Neural progenitor cell (in vitro differentiated cells): ENCODE results near the gene DNAJB14. TPM values are rescaled to one million over a fixed set of nuclear protein-coding genes. Genes with fewer than 3 reads are reported as not detected.

Experiments
- DNase-seq: peaks from one replicate; pipeline ENCODE4 v3.0.0-alpha.2; 2016; ENCODE audit warnings: low spot score
- H2AFZ ChIP-seq: fragments of 200-600 bp; sonication (generic); replicated peaks from 2 replicates; pipeline ENCODE4 v1.6.1; 2016; ENCODE audit warnings: antibody characterized with exemption
- H3F3A ChIP-seq: fragments of 200-600 bp; sonication (generic); 2 replicates; pipeline ENCODE4 v1.6.1; 2016; ENCODE audit warnings: antibody characterized with exemption, low read depth
- H3K27ac ChIP-seq: fragments of 200-600 bp; sonication (generic); 2 replicates; pipeline ENCODE4 v1.5.1; 2016; ENCODE audit warnings: mild to moderate bottlenecking
- H3K27me3 ChIP-seq: fragments of 200-600 bp; sonication (generic); 2 replicates; pipeline ENCODE4 v1.6.1; 2016; ENCODE audit warnings: mild to moderate bottlenecking, moderate library complexity
- H3K36me3 ChIP-seq: fragments of 200-600 bp; sonication (generic); 2 replicates; pipeline ENCODE4 v1.5.1; 2016
- H3K4me1 ChIP-seq: fragments of 200-600 bp; sonication (generic); 2 replicates; pipeline ENCODE4 v1.6.1; 2016; ENCODE audit warnings: mixed run types
- H3K4me2 ChIP-seq: fragments of 200-600 bp; sonication (generic); 2 replicates; pipeline ENCODE4 v1.6.1; 2016
- H3K4me3 ChIP-seq: fragments of 200-600 bp; sonication (generic); 2 replicates; pipeline ENCODE4 v1.5.1; 2016
- H3K79me2 ChIP-seq: fragments of 200-600 bp; sonication (generic); 2 replicates; pipeline ENCODE4 v1.6.1; 2016; ENCODE audit warnings: low read depth
- H3K9ac ChIP-seq: fragments of 200-600 bp; sonication (generic); 2 replicates; pipeline ENCODE4 v1.6.1; 2016
- H3K9me3 ChIP-seq: fragments of 200-600 bp; sonication (generic); 2 replicates; pipeline ENCODE4 v1.5.1; 2016; ENCODE audit warnings: low read depth
- H4K20me1 ChIP-seq: fragments of 200-600 bp; sonication (generic); 2 replicates; pipeline ENCODE4 v1.6.1; 2016; ENCODE audit warnings: low read depth
- H3K27ac Mint-ChIP-seq: 3 replicates; pipeline ENCODE4 v1.8.0; 2021; ENCODE audit warnings: mixed read lengths
- H3K27me3 Mint-ChIP-seq: 2 replicates; pipeline ENCODE4 v1.8.0; 2022; ENCODE audit warnings: low read depth, mild to moderate bottlenecking, inconsistent platforms, moderate library complexity, mixed read lengths; ENCODE audit not compliant: insufficient read depth
- H3K36me3 Mint-ChIP-seq: 3 replicates; pipeline ENCODE4 v1.8.0; 2021; ENCODE audit warnings: mixed read lengths
- H3K4me1 Mint-ChIP-seq: 3 replicates; pipeline ENCODE4 v1.8.0; 2021; ENCODE audit warnings: mixed read lengths
- H3K4me3 Mint-ChIP-seq: 3 replicates; pipeline ENCODE4 v1.8.0; 2021; ENCODE audit warnings: mild to moderate bottlenecking, moderate library complexity, mixed read lengths
- H3K9me3 Mint-ChIP-seq: 3 replicates; pipeline ENCODE4 v1.8.0; 2020; ENCODE audit warnings: mixed read lengths
- EZH2 ChIP-seq: fragments of 200-600 bp; sonication (generic); IDR thresholded peaks from 2 replicates; pipeline ENCODE4 v1.6.1; 2017; ENCODE audit warnings: antibody characterized with exemption, mild to moderate bottlenecking, moderate library complexity
- EZH2phosphoT487 ChIP-seq: fragments of 200-600 bp; sonication (generic); IDR thresholded peaks from 2 replicates; pipeline ENCODE4 v1.6.1; 2017; ENCODE audit warnings: antibody characterized with exemption
- total RNA-seq: library from RNA; depleted of rRNA; stranded (reverse); fragments of >200 nt; gene quantifications from 2 replicates; pipeline ENCODE4 v1.2.3, GENCODE V29; 2015; ENCODE audit warnings: low replicate concordance
- TF ChIP-seq, protein P1 (sequence below): fragments of 200-600 bp; sonication (generic); IDR thresholded peaks from 2 replicates; pipeline ENCODE4 v1.5.1; 2017; ENCODE audit warnings: antibody characterized with exemption, mild to moderate bottlenecking

Gene DNAJB14
- total RNA-seq, result 34.5 and 56.5 TPM in 2 replicates

- no peaks in the 10 kb centered on the region for H3K9me3 Mint-ChIP-seq
- peaks cover 29% of the 10 kb centered on the region for H3K4me1 ChIP-seq
Observed at GRCh38 chr4:99946356-99947189, at the start of gene DNAJB14. Gene DNAJB14 (minus strand): TSS chr4:99946618. CDS start chr4:99946571, 47 bp downstream.

GRCh38 chr4:99991741-99992140, 45.3 kb upstream of the DNAJB14 start:
- Histone ChIP-seq H3K4me1 (no peaks in the 10 kb centered on the region), H3K27ac (no peak overlapping the region), H3K27me3 (no peaks in the 10 kb centered on the region), H3K4me3 (no peak overlapping the region), H3K79me2 (no peaks in the 10 kb centered on the region), H3F3A (no peaks in the 10 kb centered on the region), H3K9ac (no peak overlapping the region), H2AFZ (no peak overlapping the region), H3K4me2 (no peak overlapping the region), H3K9me3 (no peaks in the 10 kb centered on the region), H4K20me1 (no peaks in the 10 kb centered on the region), H3K36me3 (no peaks in the 10 kb centered on the region)
- no peak overlapping the region for H3K4me3 Mint-ChIP-seq
- TF ChIP-seq EZH2phosphoT487 (no peak), EZH2 (no peak)
- TF ChIP-seq, protein P1, sequence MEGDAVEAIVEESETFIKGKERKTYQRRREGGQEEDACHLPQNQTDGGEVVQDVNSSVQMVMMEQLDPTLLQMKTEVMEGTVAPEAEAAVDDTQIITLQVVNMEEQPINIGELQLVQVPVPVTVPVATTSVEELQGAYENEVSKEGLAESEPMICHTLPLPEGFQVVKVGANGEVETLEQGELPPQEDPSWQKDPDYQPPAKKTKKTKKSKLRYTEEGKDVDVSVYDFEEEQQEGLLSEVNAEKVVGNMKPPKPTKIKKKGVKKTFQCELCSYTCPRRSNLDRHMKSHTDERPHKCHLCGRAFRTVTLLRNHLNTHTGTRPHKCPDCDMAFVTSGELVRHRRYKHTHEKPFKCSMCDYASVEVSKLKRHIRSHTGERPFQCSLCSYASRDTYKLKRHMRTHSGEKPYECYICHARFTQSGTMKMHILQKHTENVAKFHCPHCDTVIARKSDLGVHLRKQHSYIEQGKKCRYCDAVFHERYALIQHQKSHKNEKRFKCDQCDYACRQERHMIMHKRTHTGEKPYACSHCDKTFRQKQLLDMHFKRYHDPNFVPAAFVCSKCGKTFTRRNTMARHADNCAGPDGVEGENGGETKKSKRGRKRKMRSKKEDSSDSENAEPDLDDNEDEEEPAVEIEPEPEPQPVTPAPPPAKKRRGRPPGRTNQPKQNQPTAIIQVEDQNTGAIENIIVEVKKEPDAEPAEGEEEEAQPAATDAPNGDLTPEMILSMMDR, result no peak
- peaks cover 11% of the 10 kb centered on the region for H3K4me1 Mint-ChIP-seq
- no peaks in the 10 kb centered on the region for H3K36me3 Mint-ChIP-seq
- H3K27ac Mint-ChIP-seq, result no peak overlapping the region
- H3K9me3 Mint-ChIP-seq, result no peaks in the 10 kb centered on the region
- H3K27me3 Mint-ChIP-seq, result no peaks in the 10 kb centered on the region
- no peak for DNase-seq

More at GRCh38 chr4:99946356-99947189, at the start of gene DNAJB14:
- DNase-seq, result peak; percentile 88
- H3K27me3 ChIP-seq, result no peaks in the 10 kb centered on the region
- peaks cover 5% of the 10 kb centered on the region for H3K27me3 Mint-ChIP-seq
- H3K27ac ChIP-seq, result peak within 1 kb of the TSS; percentile 93
- H2AFZ ChIP-seq, result peak within 1 kb of the TSS; percentile 8
- H3K4me2 ChIP-seq, result peak within 1 kb of the TSS; percentile 88
- peaks cover 54% of the 10 kb centered on the region for H3F3A ChIP-seq
- peak within 1 kb of the TSS; percentile 99 for H3K27ac Mint-ChIP-seq
- peaks cover 25% of the 10 kb centered on the region for H3K36me3 ChIP-seq
- H3K9me3 ChIP-seq, result no peaks in the 10 kb centered on the region
- no peak for TF ChIP-seq EZH2phosphoT487
- TF ChIP-seq EZH2, result no peak
- TF ChIP-seq, protein P1, result no peak
- H3K4me3 Mint-ChIP-seq, result peak within 1 kb of the TSS; percentile 99
- peaks cover 24% of the 10 kb centered on the region for H4K20me1 ChIP-seq
- peaks cover 78% of the 10 kb centered on the region for H3K79me2 ChIP-seq
- H3K36me3 Mint-ChIP-seq, result peaks cover 19% of the 10 kb centered on the region
- peak within 1 kb of the TSS; percentile 80 for H3K9ac ChIP-seq
- H3K4me1 Mint-ChIP-seq, result peaks cover 28% of the 10 kb centered on the region
- peak within 1 kb of the TSS; percentile 92 for H3K4me3 ChIP-seq

GRCh38 chr4:99987681-99988080, 41.3 kb upstream of the DNAJB14 start:
- Histone ChIP-seq H3K4me1 (no peaks in the 10 kb centered on the region), H3K27ac (no peak overlapping the region), H3K9ac (no peak overlapping the region), H3K4me2 (no peak overlapping the region), H3K4me3 (no peak overlapping the region), H3K9me3 (no peaks in the 10 kb centered on the region), H3K79me2 (no peaks in the 10 kb centered on the region), H4K20me1 (no peaks in the 10 kb centered on the region), H3F3A (no peaks in the 10 kb centered on the region), H2AFZ (no peak overlapping the region), H3K27me3 (no peaks in the 10 kb centered on the region), H3K36me3 (no peaks in the 10 kb centered on the region)
- DNase-seq, result no peak
- H3K36me3 Mint-ChIP-seq, result no peaks in the 10 kb centered on the region
- no peaks in the 10 kb centered on the region for H3K27me3 Mint-ChIP-seq
- H3K4me3 Mint-ChIP-seq, result no peak overlapping the region
- H3K4me1 Mint-ChIP-seq, result peaks cover 11% of the 10 kb centered on the region
- H3K27ac Mint-ChIP-seq, result no peak overlapping the region
- H3K9me3 Mint-ChIP-seq, result no peaks in the 10 kb centered on the region
- TF ChIP-seq, protein P1, result no peak
- TF ChIP-seq EZH2phosphoT487 (no peak), EZH2 (no peak)
